ENCODE results near the gene MS4A12.

DNA sequence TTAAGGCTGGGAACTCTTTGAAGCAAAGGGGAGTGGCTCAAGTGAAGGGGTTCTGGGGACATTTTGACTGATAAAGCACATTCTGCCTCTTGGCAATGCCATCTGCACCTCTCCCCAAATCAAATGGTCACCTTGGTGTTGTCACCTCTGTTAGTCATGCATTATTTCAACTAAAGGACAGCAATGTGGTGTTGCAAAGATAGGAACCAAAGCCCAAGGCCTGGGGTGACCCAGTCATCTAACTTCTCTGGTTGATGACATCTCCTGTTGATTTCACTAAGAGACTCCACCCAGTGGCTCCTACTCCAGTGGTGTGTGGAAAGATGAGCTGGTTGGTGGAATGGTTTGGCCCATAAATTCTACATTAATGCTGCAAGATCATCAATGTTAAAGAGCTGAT is 44.7 kb upstream of the MS4A12 start:
- TF ChIP-seq CREB1 (IDR thresholded peaks at IDR 0.05) (no peak), POLR2AphosphoS5 (IDR thresholded peaks at IDR 0.05; ENCODE audit: low read depth, low read length) (no peak), SP1 (IDR thresholded peaks at IDR 0.05; ENCODE audit: low read depth, low read length) (no peak), SRF (IDR thresholded peaks at IDR 0.05; ENCODE audit: low read depth, low read length) (no peak), JUN (IDR thresholded peaks at IDR 0.05; ENCODE audit: low read depth, low read length) (no peak), POLR2A (IDR thresholded peaks at IDR 0.05; ENCODE audit: control extremely low read depth in 1 of 2, low read depth in 2 of 2, low read length in 2 of 2) (no peak), ZNF274 (IDR thresholded peaks at IDR 0.05; ENCODE audit: borderline replicate concordance, extremely low read depth, low read length) (no peak), BCL11A (IDR thresholded peaks at IDR 0.05; ENCODE audit: low read depth in 2 of 2, low read length in 2 of 2) (no peak), RFX5 (IDR thresholded peaks at IDR 0.05; ENCODE audit: borderline replicate concordance, low read depth, low read length) (no peak)
- TF ChIP-seq, protein P1, sequence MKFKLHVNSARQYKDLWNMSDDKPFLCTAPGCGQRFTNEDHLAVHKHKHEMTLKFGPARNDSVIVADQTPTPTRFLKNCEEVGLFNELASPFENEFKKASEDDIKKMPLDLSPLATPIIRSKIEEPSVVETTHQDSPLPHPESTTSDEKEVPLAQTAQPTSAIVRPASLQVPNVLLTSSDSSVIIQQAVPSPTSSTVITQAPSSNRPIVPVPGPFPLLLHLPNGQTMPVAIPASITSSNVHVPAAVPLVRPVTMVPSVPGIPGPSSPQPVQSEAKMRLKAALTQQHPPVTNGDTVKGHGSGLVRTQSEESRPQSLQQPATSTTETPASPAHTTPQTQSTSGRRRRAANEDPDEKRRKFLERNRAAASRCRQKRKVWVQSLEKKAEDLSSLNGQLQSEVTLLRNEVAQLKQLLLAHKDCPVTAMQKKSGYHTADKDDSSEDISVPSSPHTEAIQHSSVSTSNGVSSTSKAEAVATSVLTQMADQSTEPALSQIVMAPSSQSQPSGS (IDR thresholded peaks at IDR 0.05; ENCODE audit: low read length): no peak
- TF ChIP-seq, protein P2, sequence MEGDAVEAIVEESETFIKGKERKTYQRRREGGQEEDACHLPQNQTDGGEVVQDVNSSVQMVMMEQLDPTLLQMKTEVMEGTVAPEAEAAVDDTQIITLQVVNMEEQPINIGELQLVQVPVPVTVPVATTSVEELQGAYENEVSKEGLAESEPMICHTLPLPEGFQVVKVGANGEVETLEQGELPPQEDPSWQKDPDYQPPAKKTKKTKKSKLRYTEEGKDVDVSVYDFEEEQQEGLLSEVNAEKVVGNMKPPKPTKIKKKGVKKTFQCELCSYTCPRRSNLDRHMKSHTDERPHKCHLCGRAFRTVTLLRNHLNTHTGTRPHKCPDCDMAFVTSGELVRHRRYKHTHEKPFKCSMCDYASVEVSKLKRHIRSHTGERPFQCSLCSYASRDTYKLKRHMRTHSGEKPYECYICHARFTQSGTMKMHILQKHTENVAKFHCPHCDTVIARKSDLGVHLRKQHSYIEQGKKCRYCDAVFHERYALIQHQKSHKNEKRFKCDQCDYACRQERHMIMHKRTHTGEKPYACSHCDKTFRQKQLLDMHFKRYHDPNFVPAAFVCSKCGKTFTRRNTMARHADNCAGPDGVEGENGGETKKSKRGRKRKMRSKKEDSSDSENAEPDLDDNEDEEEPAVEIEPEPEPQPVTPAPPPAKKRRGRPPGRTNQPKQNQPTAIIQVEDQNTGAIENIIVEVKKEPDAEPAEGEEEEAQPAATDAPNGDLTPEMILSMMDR (IDR thresholded peaks at IDR 0.05; ENCODE audit: control extremely low read depth in 1 of 3, insufficient read depth in 1 of 3, low read depth in 1 of 3, low read length in 3 of 3): no peak
